ENCODE results near the gene FCHSD2. TPM values are rescaled to one million over a fixed set of nuclear protein-coding genes. Genes with fewer than 3 reads are reported as not detected.

The FCHSD2 gene
- total RNA-seq, 1 donor from 2014 or later: 43.4 TPM

- Histone ChIP-seq H3K36me3 (no peaks in the 10 kb centered on the region), H3K4me3 (no peak overlapping the region)
- intact Hi-C loops (cut with micrococcal nuclease): no loop called here
Observed at GRCh38 chr11:72969894-72970335, 172.2 kb downstream of the FCHSD2 start.

GRCh38 chr11:72968390-72968789 is 173.7 kb downstream of the FCHSD2 start:
- TF ChIP-seq, protein P1, sequence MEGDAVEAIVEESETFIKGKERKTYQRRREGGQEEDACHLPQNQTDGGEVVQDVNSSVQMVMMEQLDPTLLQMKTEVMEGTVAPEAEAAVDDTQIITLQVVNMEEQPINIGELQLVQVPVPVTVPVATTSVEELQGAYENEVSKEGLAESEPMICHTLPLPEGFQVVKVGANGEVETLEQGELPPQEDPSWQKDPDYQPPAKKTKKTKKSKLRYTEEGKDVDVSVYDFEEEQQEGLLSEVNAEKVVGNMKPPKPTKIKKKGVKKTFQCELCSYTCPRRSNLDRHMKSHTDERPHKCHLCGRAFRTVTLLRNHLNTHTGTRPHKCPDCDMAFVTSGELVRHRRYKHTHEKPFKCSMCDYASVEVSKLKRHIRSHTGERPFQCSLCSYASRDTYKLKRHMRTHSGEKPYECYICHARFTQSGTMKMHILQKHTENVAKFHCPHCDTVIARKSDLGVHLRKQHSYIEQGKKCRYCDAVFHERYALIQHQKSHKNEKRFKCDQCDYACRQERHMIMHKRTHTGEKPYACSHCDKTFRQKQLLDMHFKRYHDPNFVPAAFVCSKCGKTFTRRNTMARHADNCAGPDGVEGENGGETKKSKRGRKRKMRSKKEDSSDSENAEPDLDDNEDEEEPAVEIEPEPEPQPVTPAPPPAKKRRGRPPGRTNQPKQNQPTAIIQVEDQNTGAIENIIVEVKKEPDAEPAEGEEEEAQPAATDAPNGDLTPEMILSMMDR (IDR thresholded peaks at IDR 0.05; ENCODE audit: borderline replicate concordance): no peak
- no peak overlapping the region for H3K27ac ChIP-seq (replicated peaks)

More at GRCh38 chr11:72969894-72970335, 172.2 kb downstream of the FCHSD2 start:
- TF ChIP-seq, protein P1 (IDR thresholded peaks at IDR 0.05; ENCODE audit: borderline replicate concordance): no peak
- peaks cover 59% of the 10 kb centered on the region for H3K4me1 ChIP-seq
- no peaks in the 10 kb centered on the region for H3K27me3 ChIP-seq (ENCODE audit: low read depth)
- DNase-seq: no peak
- no peak overlapping the region for H3K27ac ChIP-seq (replicated peaks)
- H3K9me3 ChIP-seq (replicated peaks): no peaks in the 10 kb centered on the region

DNA sequence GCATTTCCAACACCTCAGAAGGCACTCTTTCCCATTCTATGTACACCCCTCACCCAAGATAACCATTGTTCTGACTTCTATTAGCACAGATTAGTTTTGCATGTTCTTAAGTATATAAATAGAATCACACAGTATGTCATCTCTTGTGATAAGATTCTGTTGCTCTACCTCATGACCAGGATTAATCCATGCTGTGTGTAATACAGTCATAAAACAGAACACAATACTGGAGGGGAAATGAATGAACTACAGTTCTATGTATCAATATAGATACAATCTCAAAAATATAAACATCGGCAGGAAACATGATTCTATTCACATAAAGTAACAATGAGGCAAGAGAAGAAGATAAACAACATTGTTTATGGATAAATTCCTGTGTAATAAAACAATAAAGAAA is 176.4 kb downstream of the FCHSD2 start:
- H3K27ac ChIP-seq (replicated peaks): no peak overlapping the region
- no peaks in the 10 kb centered on the region for H3K27me3 ChIP-seq (ENCODE audit: low read depth)
- no peak overlapping the region for H3K4me3 ChIP-seq
- intact Hi-C loops (cut with micrococcal nuclease): no loop called here
- peaks cover 30% of the 10 kb centered on the region for H3K4me1 ChIP-seq
- TF ChIP-seq, protein P1 (IDR thresholded peaks at IDR 0.05; ENCODE audit: borderline replicate concordance): no peak
- no peak for DNase-seq
- H3K9me3 ChIP-seq (replicated peaks): no peaks in the 10 kb centered on the region
- peaks cover 2% of the 10 kb centered on the region for H3K36me3 ChIP-seq

More at GRCh38 chr11:72968390-72968789, 173.7 kb downstream of the FCHSD2 start:
- intact Hi-C loops (cut with micrococcal nuclease): no loop called here
- Histone ChIP-seq H3K4me3 (no peak overlapping the region), H3K4me1 (peaks cover 54% of the 10 kb centered on the region), H3K36me3 (peaks cover 2% of the 10 kb centered on the region), H3K27me3 (ENCODE audit: low read depth) (no peaks in the 10 kb centered on the region), H3K9me3 (replicated peaks) (no peaks in the 10 kb centered on the region)
- DNase-seq: no peak

GRCh38 chr11:72962717-72963116 is 179.4 kb downstream of the FCHSD2 start:
- no peak overlapping the region for H3K4me3 ChIP-seq
- intact Hi-C loops (cut with micrococcal nuclease): no loop called here
- no peak overlapping the region for H3K27ac ChIP-seq (replicated peaks)
- peaks cover 27% of the 10 kb centered on the region for H3K4me1 ChIP-seq
- no peak for DNase-seq
- no peaks in the 10 kb centered on the region for H3K27me3 ChIP-seq (ENCODE audit: low read depth)
- TF ChIP-seq, protein P1 (IDR thresholded peaks at IDR 0.05; ENCODE audit: borderline replicate concordance): no peak
- H3K9me3 ChIP-seq (replicated peaks): no peaks in the 10 kb centered on the region
- H3K36me3 ChIP-seq: peaks cover 2% of the 10 kb centered on the region

GRCh38 chr11:72962084-72962483 is 180.0 kb downstream of the FCHSD2 start:
- no peak overlapping the region for H3K27ac ChIP-seq (replicated peaks)
- no peak for DNase-seq
- H3K4me3 ChIP-seq: no peak overlapping the region
- intact Hi-C loops (cut with micrococcal nuclease): no loop called here
- TF ChIP-seq, protein P1 (IDR thresholded peaks at IDR 0.05; ENCODE audit: borderline replicate concordance): no peak
- peaks cover 27% of the 10 kb centered on the region for H3K4me1 ChIP-seq
- no peaks in the 10 kb centered on the region for H3K27me3 ChIP-seq (ENCODE audit: low read depth)
- peaks cover 2% of the 10 kb centered on the region for H3K36me3 ChIP-seq
- no peaks in the 10 kb centered on the region for H3K9me3 ChIP-seq (replicated peaks)

Data from left ventricle myocardium inferior (tissue), 1 donor.